HG02981 (cell line): ENCODE measurements around the gene ACVR2B.
A peak's percentile ranks its signal among the peaks of the same experiment; 100 is the strongest.

Source experiments
- ATAC-seq: cut with Tn5 transposase; IDR thresholded peaks from one replicate; pipeline ENCODE4 v1.9.1; 2021; ENCODE audit warnings: mild to moderate bottlenecking, moderate library complexity; ENCODE audit not compliant: unreplicated experiment

Gene ACVR2B

GRCh38 chr3:38480930-38481329 lies 27.2 kb downstream of the ACVR2B start:
- no peak for ATAC-seq

GRCh38 chr3:38482951-38483350 lies 29.3 kb downstream of the ACVR2B start:
- ATAC-seq = no peak

- peak; percentile 62 for ATAC-seq
Measured at GRCh38 chr3:38487323-38487722, 33.6 kb downstream of the ACVR2B start.

GRCh38 chr3:38488949-38489348 lies 35.3 kb downstream of the ACVR2B start:
- no peak for ATAC-seq

GRCh38 chr3:38489766-38490165 lies 36.1 kb downstream of the ACVR2B start:
- no peak for ATAC-seq

- no peak for ATAC-seq
Measured at GRCh38 chr3:38490281-38491030, 36.8 kb downstream of the ACVR2B start.

GRCh38 chr3:38491215-38491614 lies 37.5 kb downstream of the ACVR2B start:
- no peak for ATAC-seq

- no peak for ATAC-seq
Measured at GRCh38 chr3:38493031-38493430, 39.3 kb downstream of the ACVR2B start.

- ATAC-seq = peak; percentile 84
Measured at GRCh38 chr3:38496131-38496910, 42.6 kb downstream of the ACVR2B start, which contains the start of gene EXOG. Gene EXOG (plus strand): TSS chr3:38496340. CDS start chr3:38496368, 28 bp downstream.

GRCh38 chr3:38497031-38497430 lies 43.3 kb downstream of the ACVR2B start:
- ATAC-seq = no peak

- ATAC-seq = no peak
Measured at GRCh38 chr3:38500688-38501417, 47.2 kb downstream of the ACVR2B start.

- peak; percentile 100 for ATAC-seq
Measured at GRCh38 chr3:38507120-38507519, 53.4 kb downstream of the ACVR2B start.

GRCh38 chr3:38509732-38510131 lies 56.0 kb downstream of the ACVR2B start:
- ATAC-seq = no peak

- ATAC-seq = no peak
Measured at GRCh38 chr3:38510631-38511030, 56.9 kb downstream of the ACVR2B start.

- no peak for ATAC-seq
Measured at GRCh38 chr3:38511546-38511945, 57.9 kb downstream of the ACVR2B start.

GRCh38 chr3:38515367-38515766 lies 61.7 kb downstream of the ACVR2B start:
- ATAC-seq = no peak

GRCh38 chr3:38516669-38517068 lies 63.0 kb downstream of the ACVR2B start:
- ATAC-seq = no peak

- no peak for ATAC-seq
Measured at GRCh38 chr3:38519000-38519399, 65.3 kb downstream of the ACVR2B start.

- ATAC-seq = no peak
Measured at GRCh38 chr3:38519651-38520050, 66.0 kb downstream of the ACVR2B start.

- no peak for ATAC-seq
Measured at GRCh38 chr3:38521391-38521987, 67.8 kb downstream of the ACVR2B start.

- no peak for ATAC-seq
Measured at GRCh38 chr3:38522002-38522401, 68.3 kb downstream of the ACVR2B start.
